NCI-H128 (cell line): ENCODE results near the gene HS1BP3.
A peak's percentile ranks its signal among the peaks of the same experiment; 100 is the strongest.

ENCODE experiments used
- DNase-seq: peaks from one replicate; lab custom pipeline; 2025; ENCODE audit not compliant: unreplicated experiment; lab: John Stamatoyannopoulos, UW

Gene HS1BP3

DNA sequence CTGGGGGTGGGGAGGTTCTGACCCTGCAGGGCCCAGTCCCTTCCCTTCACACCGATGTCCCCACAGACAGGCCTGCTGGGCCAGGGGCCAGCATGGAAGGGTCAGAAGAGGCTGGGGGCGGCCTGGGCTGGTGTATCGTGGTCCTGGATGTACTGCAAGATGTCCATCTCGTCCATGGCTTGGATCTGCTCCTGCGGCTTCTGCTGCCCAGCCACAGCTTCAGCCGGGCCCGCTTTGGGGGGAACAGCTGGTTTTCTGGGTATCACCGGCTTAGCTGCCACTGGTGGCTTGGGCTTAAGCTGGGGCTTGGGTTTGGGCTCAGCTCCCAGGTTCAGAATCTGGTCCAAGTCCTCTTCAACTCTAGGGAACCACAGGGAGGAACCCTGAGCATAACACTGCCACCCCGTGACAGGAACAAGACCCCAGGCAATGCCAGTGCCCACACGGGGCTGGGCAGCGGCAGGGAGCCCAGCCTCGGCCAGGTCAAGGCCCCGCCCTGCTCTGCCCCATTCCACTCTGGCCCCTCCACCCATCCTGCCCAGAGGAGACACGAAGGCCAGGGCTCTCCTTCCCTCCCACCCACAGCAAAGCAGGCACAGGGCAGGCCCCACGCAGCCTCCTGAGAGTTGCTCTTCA lies 31.9 kb downstream of the HS1BP3 start:
- DNase-seq: no peak

DNA sequence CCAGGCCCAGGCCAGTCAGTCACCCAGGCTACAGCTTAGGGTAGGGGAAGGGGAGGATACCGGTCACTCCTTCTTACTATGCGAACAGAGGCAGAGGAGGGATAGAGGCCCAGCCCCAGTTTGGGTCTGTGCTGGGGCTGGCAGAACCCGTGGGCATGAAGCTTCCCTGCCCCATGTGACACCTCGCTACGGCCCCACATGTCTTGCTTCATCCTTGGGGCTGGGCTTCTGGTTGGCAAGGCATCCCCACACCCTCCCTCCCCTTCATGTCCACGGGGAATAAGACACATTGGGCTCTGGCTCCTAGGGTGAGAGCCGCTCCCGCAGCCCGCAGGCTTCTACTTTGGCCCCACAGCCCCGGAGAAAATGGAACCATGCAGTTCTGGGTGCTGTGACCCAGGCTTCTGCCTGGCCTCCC lies 32.4 kb downstream of the HS1BP3 start:
- no peak for DNase-seq

DNA sequence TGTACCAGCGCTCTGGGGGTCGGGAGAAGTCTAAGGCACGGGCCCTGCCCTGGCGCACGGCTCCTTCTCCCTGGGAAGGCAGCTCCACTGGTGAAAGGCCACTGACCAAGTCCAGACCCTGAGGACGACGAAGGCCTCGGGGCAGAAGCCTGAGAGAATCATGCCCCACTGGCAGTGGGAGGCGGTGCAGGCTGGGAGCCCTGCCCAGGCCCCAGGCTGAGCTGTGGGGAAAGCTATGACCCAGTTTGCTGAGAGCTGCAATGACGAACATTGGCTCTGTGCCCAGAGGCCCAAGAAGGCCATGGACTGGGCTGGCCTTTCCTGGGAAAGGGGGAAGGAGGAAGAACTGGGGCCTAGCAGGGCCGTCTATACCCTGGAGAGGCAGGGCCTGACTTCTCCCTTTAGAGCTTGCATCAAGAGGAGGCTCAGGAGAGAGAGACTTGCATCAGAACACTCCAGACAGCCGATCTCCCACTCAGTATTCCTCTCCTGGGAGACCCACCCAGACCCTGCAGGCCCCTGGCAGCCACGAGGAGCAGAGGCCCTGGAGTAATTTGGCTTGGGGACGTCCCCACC lies 32.9 kb downstream of the HS1BP3 start:
- DNase-seq: no peak

DNA sequence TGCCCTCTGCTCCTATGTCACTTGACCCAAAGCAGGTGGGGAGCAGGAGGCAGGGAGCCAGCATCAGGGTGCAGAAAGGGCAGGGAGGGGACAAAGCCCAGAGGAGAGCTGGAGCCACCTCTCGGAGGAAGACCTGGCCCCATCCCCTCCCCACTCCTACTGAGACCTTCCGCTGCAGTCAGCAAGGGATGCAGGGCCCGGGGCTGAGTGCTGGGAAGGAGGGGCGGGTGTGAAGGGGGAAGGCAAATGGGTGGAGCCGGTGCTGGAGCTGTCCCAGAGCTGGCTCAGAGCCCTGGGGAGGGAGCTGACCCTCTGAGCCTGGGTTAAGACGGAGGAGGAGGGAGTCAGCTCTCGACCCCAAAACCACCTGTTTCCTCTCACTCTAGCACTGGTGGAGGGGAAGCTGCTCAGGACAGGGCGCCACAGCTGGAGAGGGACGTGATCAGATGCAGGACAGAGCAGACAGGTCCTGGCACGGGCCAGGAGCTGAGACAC lies 33.8 kb downstream of the HS1BP3 start:
- no peak for DNase-seq

DNA sequence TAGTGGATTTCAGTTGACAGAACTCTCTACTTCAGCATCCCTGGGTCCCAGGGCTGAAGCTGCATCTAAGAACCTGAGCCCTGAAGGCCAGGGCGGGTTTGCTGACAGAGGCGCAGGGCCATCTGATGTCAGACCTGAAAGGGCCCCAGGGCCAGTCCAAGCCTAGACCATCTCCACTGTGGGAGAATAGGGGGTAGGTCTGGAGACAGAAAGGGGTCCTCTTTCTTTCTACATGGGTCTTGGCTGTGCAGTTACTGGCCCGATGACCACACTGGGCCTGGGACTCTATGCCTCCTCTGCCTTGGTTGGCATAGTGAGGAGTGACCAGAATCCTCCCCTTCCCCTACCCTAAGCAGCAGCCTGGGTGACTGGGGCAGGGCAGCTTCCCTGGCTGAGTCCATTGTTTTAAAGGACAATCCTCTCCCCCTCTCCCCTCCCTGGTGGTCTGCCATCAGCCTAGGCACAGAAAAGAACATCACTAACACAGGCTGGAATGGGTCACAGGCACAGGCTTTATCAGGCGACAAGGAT lies 34.5 kb downstream of the HS1BP3 start:
- no peak for DNase-seq

DNA sequence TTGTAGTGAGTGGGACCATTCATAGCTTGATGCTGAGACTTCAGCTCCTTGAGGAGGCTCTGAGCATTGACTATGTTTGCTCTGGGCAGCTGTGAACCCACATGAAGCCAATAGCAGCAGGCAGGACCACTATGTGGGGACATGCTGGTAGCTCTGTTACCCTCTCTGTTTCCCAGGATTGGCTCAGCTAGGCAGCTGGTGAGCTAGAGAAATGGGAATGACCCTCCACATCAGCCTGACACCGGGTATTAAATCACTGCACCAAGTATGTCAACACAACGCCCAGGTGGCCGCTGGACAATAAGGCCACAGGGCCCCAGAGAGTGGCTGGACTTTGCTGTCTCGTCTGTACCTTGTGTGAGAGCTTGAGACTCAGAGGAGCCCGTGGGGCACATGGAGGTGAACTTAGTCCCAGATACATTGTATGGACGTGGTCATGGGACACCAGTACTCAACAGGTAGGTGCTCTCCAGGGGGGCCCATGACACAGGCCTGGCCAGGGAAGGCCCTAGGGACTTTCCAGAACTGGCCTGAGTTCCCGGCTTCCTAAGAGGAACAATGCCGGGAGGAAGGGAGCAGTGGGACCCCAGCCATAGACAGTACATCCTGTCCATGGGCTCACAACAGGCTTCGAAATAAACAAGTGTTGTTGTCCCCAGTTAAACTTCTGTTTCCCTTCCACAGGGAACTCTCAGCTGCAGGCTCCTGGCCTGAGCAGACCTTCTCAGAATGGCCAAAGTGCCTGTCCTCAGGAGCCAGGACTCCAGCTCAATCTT lies 35.2 kb downstream of the HS1BP3 start:
- no peak for DNase-seq

DNA sequence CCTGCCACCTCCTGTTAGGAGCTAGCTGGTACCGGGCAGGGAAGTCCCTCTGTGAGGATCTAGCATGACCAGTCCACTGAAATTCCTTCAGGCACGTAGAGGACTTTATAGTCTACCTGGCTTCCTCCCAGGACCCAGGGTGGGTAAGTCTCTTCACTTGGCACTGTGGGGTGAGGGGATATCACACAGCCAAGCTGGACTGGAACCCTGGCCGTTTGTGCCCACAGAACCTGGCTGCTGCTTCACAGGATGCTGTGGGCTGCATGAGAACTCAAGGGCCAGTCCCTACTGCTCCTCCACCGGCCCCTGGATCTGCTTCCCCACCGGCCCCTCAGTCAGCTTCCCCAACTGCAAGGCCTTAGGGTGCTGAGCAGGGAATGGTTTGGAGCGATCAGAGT lies 35.8 kb downstream of the HS1BP3 start:
- no peak for DNase-seq

DNA sequence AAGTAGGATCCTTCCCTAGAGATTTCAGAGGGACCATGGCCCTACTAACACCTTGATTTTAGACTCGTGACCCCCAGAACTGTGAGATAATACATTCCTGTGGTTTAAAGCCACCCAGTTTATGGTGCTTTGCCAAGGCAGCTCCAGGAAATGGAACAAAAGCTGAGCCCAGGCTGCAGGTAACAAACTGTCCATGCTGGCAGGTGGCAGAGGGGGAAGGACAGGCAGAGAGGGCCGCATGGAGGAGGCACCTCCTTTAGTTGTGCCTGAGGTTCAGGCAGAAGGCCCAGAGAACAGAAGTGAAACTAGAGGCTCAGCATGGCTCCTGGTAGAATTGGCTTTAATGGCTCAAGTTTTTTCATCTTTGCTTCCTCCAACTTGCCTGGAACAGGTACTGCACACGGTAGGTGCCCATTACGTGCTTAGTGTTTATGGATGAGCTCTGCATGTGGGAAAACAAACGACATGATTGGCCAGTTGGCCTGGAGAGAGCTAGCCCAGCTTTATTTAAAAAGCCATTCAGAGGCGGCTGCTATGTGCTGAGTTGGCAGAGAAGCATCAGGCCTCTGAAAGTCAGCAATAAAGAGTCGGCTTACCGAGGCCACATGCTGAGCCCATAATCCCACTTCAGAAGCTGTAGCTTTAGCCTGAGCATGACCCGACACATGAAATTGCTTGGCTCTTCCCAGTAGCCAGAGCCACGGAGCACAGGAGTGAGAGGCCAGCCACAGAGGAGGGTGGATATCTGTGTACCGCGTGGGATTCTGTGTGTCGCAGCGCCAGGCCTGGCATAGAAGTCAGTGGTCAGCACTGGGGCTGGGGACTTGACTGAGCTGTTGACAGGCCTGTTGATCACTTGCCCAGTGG lies 36.5 kb downstream of the HS1BP3 start:
- peak; percentile 49 for DNase-seq

DNA sequence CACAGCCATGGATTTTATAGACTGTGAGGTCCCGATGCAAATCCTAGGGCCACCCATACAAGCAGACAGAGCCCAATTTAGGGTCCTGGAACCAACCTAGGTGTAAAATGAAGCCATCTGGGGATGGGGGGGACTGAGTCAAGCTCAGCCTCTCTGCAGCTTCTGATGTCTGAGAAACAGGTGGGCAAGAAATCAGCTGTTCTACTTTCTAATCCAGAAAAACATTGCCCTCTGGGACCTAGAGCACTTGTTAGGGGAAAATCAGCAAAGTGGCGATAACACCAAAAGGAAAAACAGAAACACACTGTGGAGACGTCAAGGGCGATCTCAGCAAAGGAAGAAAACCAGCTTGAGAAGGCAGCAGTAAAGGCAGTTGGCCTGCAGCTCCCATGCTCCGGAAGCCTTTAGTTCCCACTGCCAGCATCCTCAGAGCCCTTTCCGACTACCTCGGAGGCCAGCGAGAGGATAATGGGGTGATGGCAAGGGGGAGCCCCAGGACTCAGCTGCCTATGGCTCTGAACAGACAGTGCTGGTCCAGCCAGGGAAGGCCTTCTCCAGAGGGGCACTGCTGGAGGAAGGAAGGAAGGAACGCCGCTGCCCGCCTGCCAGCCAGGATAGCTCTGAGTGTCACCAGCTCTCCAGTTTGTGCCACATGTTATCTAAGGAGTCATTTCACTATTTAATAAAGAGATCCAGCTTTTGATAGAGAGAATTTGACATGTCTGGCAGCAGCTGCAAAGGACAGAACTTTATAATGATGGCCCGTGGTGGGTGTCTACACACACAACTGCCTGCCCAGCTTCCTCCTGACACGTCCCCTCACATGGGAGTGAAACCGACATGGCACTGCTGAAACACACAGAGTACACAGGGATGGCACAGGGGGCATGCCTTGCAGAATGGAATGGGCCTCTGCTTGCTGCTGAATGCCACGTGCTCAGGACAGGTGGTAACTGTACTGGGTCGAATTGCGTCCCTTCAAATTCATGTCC lies 37.7 kb downstream of the HS1BP3 start:
- DNase-seq: no peak

DNA sequence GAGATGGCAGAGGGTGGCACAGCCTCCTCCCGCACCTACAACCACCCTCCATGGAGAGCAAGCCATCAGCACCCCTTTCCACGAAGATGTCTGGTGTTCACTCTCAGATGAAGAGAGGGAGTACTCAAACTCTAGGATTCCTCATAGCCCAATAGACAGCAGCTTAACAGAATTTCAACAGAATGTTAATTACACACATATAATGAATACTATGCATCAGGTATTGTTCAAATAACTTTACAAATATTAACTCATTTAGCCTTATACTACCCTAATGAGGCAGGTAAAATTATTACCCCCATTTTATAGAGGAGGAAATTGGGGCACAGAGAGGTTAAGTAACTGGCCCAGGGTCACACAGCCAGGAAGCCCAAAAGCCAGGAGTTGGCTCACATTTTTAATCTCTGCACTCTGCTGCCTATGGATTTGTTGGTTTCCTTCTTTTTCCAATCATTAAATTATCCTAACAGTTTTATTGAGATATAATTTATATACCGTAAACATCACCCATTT lies 39.0 kb downstream of the HS1BP3 start:
- no peak for DNase-seq

DNA sequence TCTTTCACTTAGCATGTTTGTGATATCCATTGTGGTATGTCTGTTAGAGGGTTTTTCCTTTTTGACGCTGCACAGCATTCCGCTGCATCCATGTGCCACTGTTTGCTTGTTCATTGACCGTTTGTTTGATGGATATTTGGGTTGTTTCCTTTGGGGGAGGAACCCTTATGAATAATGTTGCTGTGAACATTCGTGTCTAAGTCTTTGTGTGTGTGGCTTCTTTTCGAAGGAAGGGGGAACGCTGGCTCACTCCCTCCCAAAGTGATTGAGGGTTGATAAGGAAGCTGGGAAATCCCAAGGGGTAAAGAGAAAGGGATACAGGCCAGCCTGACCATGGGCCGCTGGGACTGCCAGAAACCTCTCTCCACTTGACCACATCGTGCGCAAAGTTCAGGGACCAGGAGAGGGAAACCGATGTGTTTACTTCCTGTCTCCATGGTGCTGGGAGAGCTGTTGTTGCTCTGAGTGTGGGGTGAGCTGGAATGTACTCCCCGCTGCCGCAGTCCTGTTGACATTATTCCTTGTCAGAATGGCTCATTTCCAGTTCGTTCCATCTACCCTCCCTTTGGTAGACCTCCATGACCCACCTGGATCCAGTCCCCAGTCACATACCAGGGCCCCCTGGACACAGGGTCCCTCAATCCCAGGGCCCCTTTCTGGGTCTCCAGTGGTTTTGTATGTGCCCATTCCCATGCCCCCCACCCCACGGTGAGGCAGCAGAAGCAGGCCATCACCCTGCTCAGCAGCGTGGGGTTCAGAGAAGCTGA lies 39.6 kb downstream of the HS1BP3 start:
- no peak for DNase-seq

DNA sequence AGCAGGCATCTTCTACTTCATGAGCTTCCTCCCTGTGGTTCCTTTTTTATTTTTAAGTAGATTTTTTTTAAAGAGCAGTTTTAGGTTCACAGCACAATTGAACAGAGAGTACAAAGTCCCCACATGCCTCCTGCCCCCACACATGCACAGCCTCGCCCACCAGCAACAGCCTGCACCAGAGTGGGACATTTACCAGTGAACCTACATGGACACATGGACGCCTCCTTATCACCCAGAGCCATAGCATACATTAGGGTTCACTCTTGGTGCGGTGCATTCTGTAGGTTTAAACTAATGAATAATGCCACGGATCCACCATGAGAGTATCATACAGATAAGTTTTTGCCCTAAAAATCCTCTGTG lies 40.9 kb downstream of the HS1BP3 start:
- no peak for DNase-seq

DNA sequence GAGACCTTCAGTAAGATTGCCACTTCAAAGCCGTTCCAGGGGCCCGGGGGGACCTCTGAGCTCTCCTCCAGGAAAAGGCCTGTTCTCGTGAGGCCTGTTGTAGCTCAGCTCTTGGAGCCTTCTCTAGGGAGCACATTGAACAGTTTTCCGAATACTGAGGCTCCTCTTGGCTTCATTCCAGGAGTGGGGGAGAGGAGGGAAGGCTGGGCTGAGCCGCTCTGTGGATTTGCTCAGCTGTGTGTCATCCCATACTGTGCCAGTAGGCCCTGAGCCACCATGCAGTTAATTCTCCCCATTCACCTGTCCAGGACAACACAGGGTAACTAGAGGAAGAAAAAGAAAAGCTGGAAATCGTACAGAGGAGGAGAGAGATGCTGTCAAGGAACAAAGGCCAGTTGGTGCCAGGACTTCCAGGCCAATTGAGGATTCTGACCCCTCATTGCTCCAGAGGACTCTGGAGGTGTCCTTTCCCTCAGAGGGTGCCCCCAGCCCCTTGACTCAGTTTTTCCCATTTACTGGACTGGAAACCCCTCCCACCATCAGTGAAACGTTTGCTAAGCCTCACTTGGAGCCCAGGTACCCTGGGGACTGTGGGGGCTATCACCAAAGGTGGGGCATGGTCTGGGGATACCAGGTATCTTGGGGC lies 41.4 kb downstream of the HS1BP3 start:
- DNase-seq: no peak

DNA sequence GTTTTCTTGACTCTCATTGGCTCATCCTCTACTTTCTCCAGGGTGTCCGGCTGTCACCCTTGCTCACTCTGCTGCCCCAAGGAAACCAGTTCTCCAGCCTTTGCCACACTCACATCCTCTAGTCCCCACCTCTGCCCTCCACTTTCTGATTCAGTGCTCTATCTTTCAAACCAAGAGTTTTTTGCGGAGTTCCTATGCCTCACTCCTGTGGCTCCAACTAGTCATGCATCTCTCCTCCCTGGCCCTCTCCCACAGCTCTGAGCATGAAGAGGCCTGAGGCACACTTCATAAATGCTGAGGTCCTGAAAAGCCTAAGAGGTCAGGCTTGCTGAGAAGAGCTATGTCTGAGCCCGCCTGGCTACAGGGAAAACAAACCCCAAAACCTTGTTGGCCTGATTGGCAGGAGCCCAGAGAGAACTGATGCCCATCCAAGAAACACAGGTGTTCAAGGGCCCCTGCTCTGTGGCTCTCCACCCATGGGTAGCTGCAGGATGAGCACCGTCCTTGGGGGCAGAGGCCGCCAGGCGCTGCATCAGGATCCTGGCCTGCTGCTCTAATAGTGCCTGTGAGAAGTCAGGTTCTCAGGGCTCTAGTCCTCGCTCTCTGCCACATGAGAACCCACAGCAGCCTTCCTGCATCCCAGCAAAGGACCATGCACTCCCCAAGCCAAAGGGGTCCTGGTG lies 42.1 kb downstream of the HS1BP3 start:
- no peak for DNase-seq

DNA sequence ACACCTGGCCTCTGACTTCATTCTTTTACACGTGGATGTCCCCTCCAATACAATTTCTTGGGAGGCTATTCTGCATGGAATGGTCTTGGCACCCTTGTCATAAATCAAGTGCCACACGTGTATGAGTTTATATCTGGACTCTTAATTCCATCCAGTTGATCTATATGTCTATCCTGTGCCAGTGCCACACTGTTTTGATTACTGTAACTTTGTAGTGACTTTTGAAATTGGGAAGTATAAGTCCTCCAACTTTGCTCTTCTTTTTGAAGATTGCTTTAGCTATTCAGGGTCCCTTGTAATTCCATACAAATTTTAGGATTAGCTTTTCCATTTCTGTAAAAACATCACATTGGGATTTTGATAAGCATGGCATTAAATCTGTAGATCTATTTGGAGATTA lies 43.5 kb downstream of the HS1BP3 start:
- DNase-seq: no peak

DNA sequence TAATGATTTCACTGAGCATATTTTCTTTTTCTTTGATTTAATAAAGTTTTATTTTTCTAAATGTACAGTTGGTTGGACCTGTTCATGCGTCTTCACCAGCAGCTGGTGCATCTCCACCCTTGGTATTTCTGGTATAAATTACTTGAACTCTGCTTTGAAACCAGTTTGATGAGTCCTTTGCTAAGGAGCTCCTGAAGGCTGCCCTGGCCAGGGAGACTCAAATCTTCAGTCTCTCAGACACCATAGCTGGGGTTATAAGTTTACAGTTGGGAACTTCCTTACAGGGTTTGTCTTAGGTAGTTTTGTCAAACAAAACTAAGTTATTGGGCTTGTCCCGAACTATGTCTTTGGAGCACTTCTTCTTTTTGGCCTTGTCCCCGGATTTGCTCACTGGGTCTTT lies 44.7 kb downstream of the HS1BP3 start:
- DNase-seq: no peak

DNA sequence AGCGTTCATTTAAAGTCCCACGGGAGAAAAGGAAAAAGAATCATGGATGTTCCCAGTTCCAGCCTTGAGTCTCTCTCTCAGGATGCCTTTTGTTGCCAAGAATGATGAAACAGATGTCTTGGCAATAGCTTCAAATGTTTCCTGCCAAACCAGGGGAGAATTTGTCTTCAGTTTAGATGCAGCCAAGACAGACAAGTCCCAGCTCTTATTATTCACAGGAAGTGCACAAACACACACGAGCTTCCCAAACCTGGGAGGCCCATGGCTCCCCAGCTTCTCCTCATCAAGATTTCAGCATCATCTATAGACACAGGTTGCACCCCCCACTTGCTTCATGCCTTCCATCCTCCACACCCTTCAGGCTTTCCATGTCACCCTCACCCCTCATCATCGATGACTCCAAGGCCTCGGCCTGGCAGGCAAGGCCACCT lies 45.9 kb downstream of the HS1BP3 start:
- DNase-seq: no peak

DNA sequence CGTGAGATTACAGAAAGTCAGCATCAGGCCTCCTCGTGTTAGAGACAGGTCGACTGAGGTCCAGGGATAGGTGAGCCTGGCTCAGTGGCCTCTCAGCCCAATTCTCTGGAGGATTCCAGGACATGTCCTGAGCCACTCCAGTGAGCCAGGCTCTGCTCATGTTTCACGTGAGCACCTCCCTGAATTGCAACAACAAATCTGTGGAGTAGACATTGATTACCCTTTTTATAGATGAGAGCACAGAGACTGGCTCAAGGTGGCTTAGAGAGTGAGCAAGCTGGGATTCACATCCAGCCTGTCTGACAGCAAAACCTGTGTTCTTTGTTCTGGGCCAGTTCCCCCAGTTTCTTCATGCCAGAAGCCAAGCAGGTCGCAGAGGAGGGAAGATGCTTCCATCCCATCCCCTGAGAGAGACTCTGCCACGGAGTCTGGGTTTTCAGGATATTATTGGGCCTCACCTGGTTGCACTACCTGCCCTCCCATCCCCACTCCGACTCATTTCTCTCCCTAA lies 46.4 kb downstream of the HS1BP3 start:
- DNase-seq: no peak
